ENCODE measurements around the gene PREP. TPM values are rescaled to one million over a fixed set of nuclear protein-coding genes. Genes with fewer than 3 reads are reported as not detected.
"Not testable (repeated sequence)": the region's sequence is repeated elsewhere in the genome, so short reads cannot be mapped to it uniquely, and the experiment has no call there.

Gene PREP
- total RNA-seq, 1 experiment from 2014 or later: 9.0 TPM

DNA sequence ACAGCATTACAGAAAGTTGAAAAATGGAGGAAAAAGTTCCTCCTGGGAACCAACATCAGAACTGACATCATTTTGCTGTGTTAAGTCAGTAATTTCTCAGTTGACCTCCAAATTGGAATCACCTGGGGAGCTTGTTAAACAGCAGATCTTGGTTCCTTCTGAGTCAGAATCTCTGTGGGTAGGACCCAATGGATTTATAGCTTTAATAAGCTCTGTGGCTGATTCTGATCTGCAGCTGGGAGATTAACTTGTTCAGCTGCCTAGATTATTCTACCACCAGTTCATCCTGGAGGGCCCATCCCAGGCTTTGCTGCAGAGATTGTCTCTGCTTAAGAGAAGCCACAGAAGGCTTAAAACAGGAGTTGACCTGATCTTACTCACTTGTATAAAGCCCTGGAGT is 132.4 kb downstream of the PREP start:
- DNase-seq (ENCODE audit: low spot score): peak; percentile 38

- DNase-seq (ENCODE audit: low spot score): no peak
Measured at GRCh38 chr6:105269390-105269789, 133.5 kb downstream of the PREP start.

DNA sequence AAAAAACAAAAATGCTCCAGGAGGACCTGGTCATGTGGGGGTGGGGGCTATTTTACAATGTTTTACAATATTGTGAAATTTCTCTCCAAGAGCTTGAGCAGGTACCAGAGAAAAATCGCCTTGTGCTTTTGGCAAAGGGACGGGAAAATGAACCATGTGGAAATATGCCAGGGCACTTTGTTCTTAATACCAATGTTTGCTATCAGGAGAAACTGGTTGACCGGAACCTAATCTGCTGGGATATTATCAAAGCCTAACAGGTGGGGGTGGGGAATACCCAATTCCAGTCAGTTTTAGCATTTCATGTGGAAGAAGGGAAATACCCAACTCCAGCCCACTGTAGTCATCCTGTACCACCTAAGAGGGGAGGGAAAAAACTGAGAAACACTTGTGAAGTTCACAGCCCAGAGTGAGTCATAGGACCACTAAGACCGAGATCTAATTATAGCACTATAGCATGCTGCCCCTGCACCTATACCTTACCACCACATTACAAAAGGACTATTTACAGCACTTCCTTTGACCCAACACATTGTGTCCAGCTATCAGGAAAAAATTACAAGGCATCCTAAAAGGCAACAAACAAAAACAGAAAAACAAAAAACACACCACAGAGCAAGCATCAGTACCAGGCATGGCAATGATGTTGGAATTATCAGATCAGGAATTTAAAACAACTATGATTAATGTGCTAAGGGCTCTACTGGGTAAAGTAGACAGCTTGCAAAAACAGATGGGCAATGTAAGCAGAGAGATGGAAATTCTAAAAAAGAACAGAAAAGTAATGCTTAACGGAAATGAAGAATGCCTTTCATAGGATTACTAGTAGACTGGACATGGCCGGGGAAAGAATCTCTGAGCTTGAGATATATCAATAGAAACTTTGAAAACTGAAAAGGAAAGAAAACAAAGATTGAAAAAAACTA is 138.9 kb downstream of the PREP start:
- peak; percentile 19 for DNase-seq (ENCODE audit: low spot score)

DNA sequence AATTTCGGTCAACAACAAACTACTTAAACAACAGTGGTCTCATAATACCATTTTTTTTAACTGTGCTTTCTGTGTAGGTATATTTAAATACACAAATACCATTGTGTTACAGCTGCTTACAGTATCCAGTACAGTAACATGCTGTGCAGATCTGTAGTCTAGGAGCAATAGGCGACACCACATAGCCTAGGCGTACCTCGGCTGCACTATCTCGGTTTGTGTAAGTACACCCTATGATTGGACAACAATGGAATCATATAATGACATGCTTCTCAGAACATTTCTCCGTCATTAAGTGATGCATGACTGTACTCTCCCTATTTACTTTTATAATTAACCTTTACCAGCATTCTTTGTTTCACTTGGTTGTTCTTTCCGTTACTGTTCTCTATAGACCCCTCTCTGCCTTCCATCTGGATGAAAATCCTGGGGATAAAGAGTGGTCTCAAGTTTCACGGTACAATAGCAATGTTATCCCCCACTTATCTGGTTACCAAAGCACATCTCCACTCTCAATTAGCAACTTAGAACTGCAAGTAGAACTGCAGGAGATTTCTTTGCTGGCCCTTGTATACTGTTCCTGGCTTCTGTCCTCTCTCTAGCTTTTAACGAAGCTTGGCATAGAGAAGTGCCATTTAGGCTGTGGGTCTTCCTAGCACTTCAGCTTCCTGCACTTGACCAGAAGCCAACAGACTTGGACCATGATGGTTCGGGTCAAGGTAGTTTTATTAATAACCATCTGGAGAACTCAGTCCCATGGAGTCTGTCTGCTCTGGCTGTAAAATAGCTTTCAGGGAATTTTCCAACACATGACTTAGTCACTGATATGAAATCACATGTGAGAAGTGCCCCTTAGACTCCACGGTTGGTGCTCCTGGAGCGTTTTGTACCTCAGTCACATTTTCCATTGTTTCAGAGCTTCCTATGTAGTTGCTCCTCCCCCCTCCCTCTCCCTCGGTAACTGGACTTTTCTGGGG is 142.7 kb downstream of the PREP start:
- DNase-seq (ENCODE audit: low spot score): no peak

- no peak for DNase-seq (ENCODE audit: low spot score)
Measured at GRCh38 chr6:105258816-105259215, 144.1 kb downstream of the PREP start.

DNA sequence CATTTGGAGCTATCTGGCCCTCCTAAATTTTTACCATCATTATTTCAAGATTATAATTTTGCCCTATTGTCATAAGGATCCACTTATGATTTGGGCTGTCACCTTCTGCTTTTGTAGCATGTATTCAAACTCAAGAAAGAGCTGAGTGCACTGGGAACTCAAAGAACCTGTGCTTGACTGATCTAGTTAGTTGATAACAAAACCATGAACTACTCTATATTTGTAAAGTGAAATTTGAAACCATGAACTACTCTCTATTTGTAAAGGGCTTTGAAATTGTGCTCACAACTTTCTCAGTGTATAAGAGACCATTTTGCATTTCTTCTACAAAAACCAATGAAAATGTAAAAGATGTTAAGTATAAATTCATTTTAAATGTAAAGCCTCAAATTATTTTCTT is 145.5 kb downstream of the PREP start:
- no peak for DNase-seq (ENCODE audit: low spot score)

- no peak for DNase-seq (ENCODE audit: low spot score)
Measured at GRCh38 chr6:105256619-105257018, 146.3 kb downstream of the PREP start.

- DNase-seq (ENCODE audit: low spot score): no peak
Measured at GRCh38 chr6:105253787-105254186, 149.1 kb downstream of the PREP start.

GRCh38 chr6:105251689-105252088 is 151.2 kb downstream of the PREP start:
- DNase-seq (ENCODE audit: low spot score): no peak

DNA sequence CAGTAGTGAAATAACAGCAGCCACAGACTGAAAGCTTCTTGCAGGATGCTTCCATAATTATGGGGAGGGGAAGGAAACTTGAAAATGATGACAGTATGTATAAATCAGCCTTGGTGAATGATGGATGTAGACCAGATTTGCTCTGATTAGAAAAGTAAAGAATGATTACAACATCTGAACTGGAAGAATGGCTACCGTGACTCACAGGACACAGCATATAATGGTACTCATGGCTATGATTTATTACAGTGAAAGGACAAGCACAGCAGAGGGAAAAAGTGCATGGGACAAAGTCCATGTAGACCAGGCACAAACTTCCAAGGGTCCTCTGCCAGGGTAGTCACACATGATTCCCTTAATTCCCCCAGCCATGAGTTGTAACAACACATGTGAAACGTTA is 152.3 kb downstream of the PREP start:
- no peak for DNase-seq (ENCODE audit: low spot score)

- no peak for DNase-seq (ENCODE audit: low spot score)
Measured at GRCh38 chr6:105243487-105243886, 159.4 kb downstream of the PREP start.

DNA sequence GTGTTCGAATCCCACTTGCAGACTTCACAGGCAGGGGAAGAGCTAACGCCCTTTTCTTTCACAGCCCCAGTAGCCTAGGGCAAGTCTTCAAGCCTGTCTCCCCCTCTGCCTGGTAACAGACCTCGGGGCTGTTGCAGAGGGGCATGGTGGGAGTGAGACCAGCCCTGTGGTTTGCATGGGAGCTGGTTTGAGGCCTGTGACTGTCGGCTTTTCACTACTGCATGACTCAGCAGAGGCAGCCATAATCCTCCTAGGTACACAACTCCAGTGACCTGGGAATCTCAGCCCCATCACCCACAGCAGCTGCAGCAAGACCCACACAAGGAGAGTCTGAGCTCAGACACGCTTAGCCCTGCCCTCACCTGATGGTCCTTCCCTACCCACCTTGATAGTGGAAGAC is 167.7 kb downstream of the PREP start:
- no peak for DNase-seq (ENCODE audit: low spot score)

GRCh38 chr6:105231771-105232170 is 171.1 kb downstream of the PREP start:
- not testable (repeated sequence) for DNase-seq (ENCODE audit: low spot score)

Other genes with a start within 250 kb of the PREP start
- gene POPDC3, start 223.1 kb downstream of the PREP start, total RNA-seq (2014; rRNA removed; shearing (Covaris generic)): 29.4 and 45.7 TPM in 2 replicates